ENCODE measurements around the gene PLEKHM1. TPM values are rescaled to one million over a fixed set of nuclear protein-coding genes. Genes with fewer than 3 reads are reported as not detected.

Gene PLEKHM1
- total and polyA plus RNA-seq, 2 donors (not counting 3 experiments of a cell fraction or from before 2014, with no cell fraction given) = 29.7 to 52.0 TPM

DNA sequence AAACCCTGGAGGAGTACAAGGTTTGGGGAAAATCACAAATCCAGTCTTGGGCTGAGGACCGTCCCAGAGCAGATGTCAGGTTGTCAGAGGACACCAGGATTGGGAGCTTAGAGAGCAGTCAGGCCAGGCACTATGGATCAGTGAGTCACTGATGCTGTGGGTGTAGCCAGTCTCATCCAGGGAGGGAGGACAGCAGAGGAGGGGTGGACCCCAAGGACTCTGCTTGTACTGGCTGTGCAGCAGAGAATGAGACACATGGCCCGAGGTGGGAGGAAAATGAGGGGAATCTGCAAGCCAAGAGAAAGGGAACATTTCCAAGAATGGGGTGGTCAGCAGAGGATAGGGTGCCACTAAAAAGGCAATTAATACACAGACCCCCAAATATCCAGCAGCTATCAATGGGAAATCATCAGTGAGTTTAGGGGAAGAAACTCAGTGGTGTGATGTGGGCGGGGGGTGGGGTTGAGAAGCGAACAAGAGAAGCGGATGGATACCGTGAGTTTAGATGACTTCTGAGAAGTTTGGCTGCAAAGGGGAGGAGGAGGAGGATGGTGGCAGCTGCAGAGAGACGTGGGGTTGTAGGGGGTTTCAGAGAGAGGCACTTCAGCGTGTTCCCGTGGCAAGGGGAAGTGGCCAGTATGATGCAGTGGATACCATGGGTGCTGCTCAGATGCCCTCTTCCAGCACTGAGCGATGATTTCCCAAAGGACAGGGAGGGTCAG, 101.8 kb downstream of the PLEKHM1 start:
- no peak overlapping the region for H3K9ac ChIP-seq (replicated peaks; ENCODE audit: extremely low read depth, insufficient read depth, low read length)
- peaks cover 0 to 6% of the 10 kb centered on the region in 2 experiments for H3K27me3 ChIP-seq (ENCODE audit: control insufficient read depth in 2 of 2, insufficient read depth in 2 of 2, low read length in 2 of 2)
- H3K9me3 ChIP-seq (replicated peaks; ENCODE audit: control insufficient read depth, insufficient read depth, low read length) = no peaks in the 10 kb centered on the region
- no peaks in the 10 kb centered on the region for H3K9me1 ChIP-seq (replicated peaks; ENCODE audit: control insufficient read depth, extremely low read depth, insufficient read depth, low read length)
- H3K4me3 ChIP-seq (replicated peaks in 1 of 3; ENCODE audit: insufficient read depth in 1 of 3, low read depth in 1 of 3, low read length in 3 of 3) = no peak overlapping the region
- CTCF ChIA-PET = interaction anchor here (0.8 to 12.8 kb wide), 6 partner anchors 26 to 253 kb away, joined by 3 to 283 read pairs (median 4); partner anchors contain the start of genes ACBD4 and FMNL1
- no peaks in the 10 kb centered on the region for H3K4me1 ChIP-seq (ENCODE audit: control insufficient read depth, extremely low read depth, insufficient read depth, low read length)
- no peak overlapping the region for H3K4me2 ChIP-seq (ENCODE audit: insufficient read depth, low read length)
- no peak overlapping the region for H2AFZ ChIP-seq (ENCODE audit: low read depth, low read length)
- no TSS peak for BruUV-seq (replicated peaks)
- POLR2A ChIA-PET = no interaction called here
- DNase-seq (ENCODE audit: low read depth, low spot score) (no peak), FAIRE-seq (no peak)
- intact Hi-C loops (cut with micrococcal nuclease) = no loop called here
- no peaks in the 10 kb centered on the region for H4K20me1 ChIP-seq (replicated peaks; ENCODE audit: control insufficient read depth, extremely low read depth, insufficient read depth, low read length)
- no peaks in the 10 kb centered on the region for H3K36me3 ChIP-seq (ENCODE audit: control insufficient read depth in 2 of 2, extremely low read depth in 1 of 2, insufficient read depth in 2 of 2, low read length in 2 of 2)
- H3K27ac ChIP-seq (ENCODE audit: insufficient read depth, low read depth, low read length) = no peak overlapping the region
- no peak for TF ChIP-seq GATA2 (IDR thresholded peaks at IDR 0.05; ENCODE audit: insufficient read depth, insufficient read length, low read depth, low read length)
- TF ChIP-seq POLR2A (IDR thresholded peaks at IDR 0.05; ENCODE audit: low read depth, low read length) = no peak
- TF ChIP-seq, protein P1, sequence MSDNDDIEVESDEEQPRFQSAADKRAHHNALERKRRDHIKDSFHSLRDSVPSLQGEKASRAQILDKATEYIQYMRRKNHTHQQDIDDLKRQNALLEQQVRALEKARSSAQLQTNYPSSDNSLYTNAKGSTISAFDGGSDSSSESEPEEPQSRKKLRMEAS (IDR thresholded peaks at IDR 0.05; ENCODE audit: insufficient read depth, insufficient read length) = no peak
- TF ChIP-seq POLR2AphosphoS5 (IDR thresholded peaks at IDR 0.05; ENCODE audit: insufficient read depth, low read depth, low read length) = no peak
- TF ChIP-seq EZH2 (IDR thresholded peaks at IDR 0.05; ENCODE audit: borderline replicate concordance, low read depth, low read length, severe bottlenecking) = no peak
- no peak for TF ChIP-seq FOS (IDR thresholded peaks at IDR 0.05; ENCODE audit: borderline replicate concordance, insufficient read depth, low read length)
- no peak for TF ChIP-seq JUN (IDR thresholded peaks at IDR 0.05; ENCODE audit: borderline replicate concordance, insufficient read depth, insufficient read length, low read depth)
- TF ChIP-seq, protein P2, sequence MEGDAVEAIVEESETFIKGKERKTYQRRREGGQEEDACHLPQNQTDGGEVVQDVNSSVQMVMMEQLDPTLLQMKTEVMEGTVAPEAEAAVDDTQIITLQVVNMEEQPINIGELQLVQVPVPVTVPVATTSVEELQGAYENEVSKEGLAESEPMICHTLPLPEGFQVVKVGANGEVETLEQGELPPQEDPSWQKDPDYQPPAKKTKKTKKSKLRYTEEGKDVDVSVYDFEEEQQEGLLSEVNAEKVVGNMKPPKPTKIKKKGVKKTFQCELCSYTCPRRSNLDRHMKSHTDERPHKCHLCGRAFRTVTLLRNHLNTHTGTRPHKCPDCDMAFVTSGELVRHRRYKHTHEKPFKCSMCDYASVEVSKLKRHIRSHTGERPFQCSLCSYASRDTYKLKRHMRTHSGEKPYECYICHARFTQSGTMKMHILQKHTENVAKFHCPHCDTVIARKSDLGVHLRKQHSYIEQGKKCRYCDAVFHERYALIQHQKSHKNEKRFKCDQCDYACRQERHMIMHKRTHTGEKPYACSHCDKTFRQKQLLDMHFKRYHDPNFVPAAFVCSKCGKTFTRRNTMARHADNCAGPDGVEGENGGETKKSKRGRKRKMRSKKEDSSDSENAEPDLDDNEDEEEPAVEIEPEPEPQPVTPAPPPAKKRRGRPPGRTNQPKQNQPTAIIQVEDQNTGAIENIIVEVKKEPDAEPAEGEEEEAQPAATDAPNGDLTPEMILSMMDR (IDR thresholded peaks at IDR 0.05; ENCODE audit: extremely low read depth in 1 of 2, insufficient read depth in 1 of 2, low read depth in 1 of 2, low read length in 2 of 2) = no peak
- TF ChIP-seq MYC (IDR thresholded peaks at IDR 0.05; ENCODE audit: low read depth, low read length) = no peak
- dilution Hi-C loops (cut with MboI; ENCODE audit: extremely low pct_ligation_motif_present, low sequenced_read_pairs) = no loop called here
- no peaks in the 10 kb centered on the region for H3K79me2 ChIP-seq (ENCODE audit: control insufficient read depth, insufficient read depth, low read length)

Data from endothelial cell of umbilical vein (primary cell).